H9 (cell line): Measurements from ENCODE around the gene TAP2. TPM values are rescaled to one million over a fixed set of nuclear protein-coding genes. Genes with fewer than 3 reads are reported as not detected.

Source experiments
- DNase-seq: peaks from one replicate; pipeline ENCODE4 v3.0.0-alpha.2; 2017
- H2AFZ ChIP-seq: one replicate; pipeline ENCODE4 v1.6.1; 2013; ENCODE audit warnings: mild to moderate bottlenecking, low read length, control low read depth, moderate library complexity
- H2AK5ac ChIP-seq: 2 replicates; pipeline ENCODE4 v1.6.1; 2013; ENCODE audit warnings: low read length, control low read depth, mixed read lengths; ENCODE audit not compliant: insufficient read length
- H2BK120ac ChIP-seq: one replicate; pipeline ENCODE4 v1.6.1; 2013; ENCODE audit warnings: low read depth, mild to moderate bottlenecking, low read length, control low read depth, inconsistent platforms; ENCODE audit not compliant: poor library complexity, severe bottlenecking
- H2BK12ac ChIP-seq: 2 replicates; pipeline ENCODE4 v1.6.1; 2013; ENCODE audit warnings: low read length, control low read depth, mixed read lengths, low read depth; ENCODE audit not compliant: insufficient read length
- H2BK15ac ChIP-seq: 2 replicates; pipeline ENCODE4 v1.6.1; 2013; ENCODE audit warnings: low read depth, low read length, control low read depth
- H2BK20ac ChIP-seq: one replicate; pipeline ENCODE4 v1.6.1; 2013; ENCODE audit warnings: low read depth, mild to moderate bottlenecking, low read length, control low read depth, inconsistent platforms; ENCODE audit not compliant: poor library complexity, severe bottlenecking
- H2BK5ac ChIP-seq: 2 replicates; pipeline ENCODE4 v1.6.1; 2013; ENCODE audit warnings: low read length, control low read depth, mixed read lengths; ENCODE audit not compliant: insufficient read length
- H3K14ac ChIP-seq: 2 replicates; pipeline ENCODE4 v1.6.1; 2013; ENCODE audit warnings: low read length, control low read depth; ENCODE audit not compliant: insufficient read depth
- H3K18ac ChIP-seq: 2 replicates; pipeline ENCODE4 v1.6.1; 2013; ENCODE audit warnings: low read depth, mild to moderate bottlenecking, mixed read lengths, low read length, control low read depth; ENCODE audit not compliant: insufficient read length
- H3K23ac ChIP-seq: 2 replicates; pipeline ENCODE4 v1.6.1; 2013; ENCODE audit warnings: low read length, control low read depth, mixed read lengths, low read depth; ENCODE audit not compliant: insufficient read length
- H3K23me2 ChIP-seq: 2 replicates; pipeline ENCODE4 v1.6.1; 2013; ENCODE audit warnings: low read depth, mild to moderate bottlenecking, mixed read lengths, low read length, control low read depth; ENCODE audit not compliant: insufficient read length, poor library complexity, severe bottlenecking
- H3K27ac ChIP-seq: 2 replicates; pipeline ENCODE4 v1.5.1; 2013; ENCODE audit warnings: low read length, control low read depth, mixed read lengths, low read depth; ENCODE audit not compliant: insufficient read length
- H3K27me3 ChIP-seq: 2 replicates; pipeline ENCODE4 v1.6.1; 2013; ENCODE audit warnings: low read length, control low read depth, inconsistent platforms; ENCODE audit not compliant: insufficient read depth
- H3K4ac ChIP-seq: 2 replicates; pipeline ENCODE4 v1.6.1; 2013; ENCODE audit warnings: low read depth, mild to moderate bottlenecking, control low read depth, inconsistent platforms, low read length, moderate library complexity
- H3K4me1 ChIP-seq: 2 replicates; pipeline ENCODE4 v1.6.1; 2013; ENCODE audit warnings: low read length, control low read depth, inconsistent platforms; ENCODE audit not compliant: insufficient read depth
- H3K4me2 ChIP-seq: 2 replicates; pipeline ENCODE4 v1.6.1; 2013; ENCODE audit warnings: low read length, control low read depth, mixed read lengths; ENCODE audit not compliant: insufficient read length, insufficient read depth
- H3K56ac ChIP-seq: 2 replicates; pipeline ENCODE4 v1.6.1; 2013; ENCODE audit warnings: low read depth, mild to moderate bottlenecking, mixed read lengths, low read length, control low read depth; ENCODE audit not compliant: insufficient read length
- H3K79me1 ChIP-seq: 2 replicates; pipeline ENCODE4 v1.6.1; 2013; ENCODE audit warnings: low read depth, mild to moderate bottlenecking, moderate library complexity, low read length, control low read depth, inconsistent platforms; ENCODE audit not compliant: insufficient read depth, poor library complexity, severe bottlenecking
- H3K79me2 ChIP-seq: 2 replicates; pipeline ENCODE4 v1.6.1; 2013; ENCODE audit warnings: low read length, control low read depth, inconsistent platforms; ENCODE audit not compliant: insufficient read depth
- H3K9ac ChIP-seq: 2 replicates; pipeline ENCODE4 v1.6.1; 2013; ENCODE audit warnings: low read length, control low read depth, mixed read lengths; ENCODE audit not compliant: insufficient read length; ENCODE audit errors: extremely low read depth
- H3K9me3 ChIP-seq: one replicate; pipeline ENCODE4 v1.6.1; 2013; ENCODE audit warnings: low read depth, low read length, inconsistent platforms; ENCODE audit not compliant: control insufficient read depth
- H3T11ph ChIP-seq: one replicate; pipeline ENCODE4 v1.6.1; 2013; ENCODE audit warnings: mild to moderate bottlenecking, low read length, control low read depth, inconsistent platforms
- H4K20me1 ChIP-seq: one replicate; pipeline ENCODE4 v1.6.1; 2013; ENCODE audit not compliant: control insufficient read depth, insufficient read length, insufficient read depth
- H4K5ac ChIP-seq: 2 replicates; pipeline ENCODE4 v1.6.1; 2013; ENCODE audit warnings: low read depth, mild to moderate bottlenecking, mixed read lengths, low read length, control low read depth; ENCODE audit not compliant: insufficient read length
- H4K8ac ChIP-seq: replicated peaks from 2 replicates; pipeline ENCODE4 v1.6.1; 2013; ENCODE audit warnings: low read length, control low read depth, mixed read lengths, low read depth; ENCODE audit not compliant: insufficient read length
- H4K91ac ChIP-seq: 2 replicates; pipeline ENCODE4 v1.6.1; 2013; ENCODE audit warnings: low read depth, mild to moderate bottlenecking, moderate library complexity, mixed read lengths, low read length, control low read depth; ENCODE audit not compliant: insufficient read length
- H3K27ac Mint-ChIP-seq, 3 experiments: 2 replicates in 2 of 3; 3 replicates in 1 of 3; pipeline ENCODE4 v1.8.0; 2020 to 2021; ENCODE audit warnings: mixed read lengths in 3 of 3, mild to moderate bottlenecking in 1 of 3, moderate library complexity in 1 of 3
- H3K27me3 Mint-ChIP-seq: 2 replicates; pipeline ENCODE4 v1.8.0; 2021; ENCODE audit warnings: low read depth, mild to moderate bottlenecking, moderate library complexity, mixed read lengths
- H3K36me3 Mint-ChIP-seq, 3 experiments: 2 replicates in 2 of 3; 3 replicates in 1 of 3; pipeline ENCODE4 v1.8.0; 2020 to 2021; ENCODE audit warnings: low read depth in 3 of 3, mixed read lengths in 3 of 3; ENCODE audit not compliant: insufficient read depth in 1 of 3
- H3K4me1 Mint-ChIP-seq, 2 experiments: 2 replicates each; pipeline ENCODE4 v1.8.0; 2020; ENCODE audit warnings: mixed read lengths in 2 of 2
- H3K4me3 Mint-ChIP-seq, 2 experiments: 2 replicates in 1 of 2; 3 replicates in 1 of 2; pipeline ENCODE4 v1.8.0; 2020 to 2021; ENCODE audit warnings: mild to moderate bottlenecking in 2 of 2, mixed read lengths in 2 of 2, moderate library complexity in 1 of 2
- H3K9me3 Mint-ChIP-seq, 2 experiments: 2 replicates in 1 of 2; 3 replicates in 1 of 2; pipeline ENCODE4 v1.8.0; 2020; ENCODE audit warnings: mild to moderate bottlenecking in 2 of 2, mixed read lengths in 2 of 2, moderate library complexity in 1 of 2
- CTCF ChIP-seq: fragments of 200-600 bp; sonication (generic); conservative IDR thresholded peaks from 3 replicates; pipeline ENCODE4 v1.8.0; 2021; ENCODE audit warnings: antibody characterized with exemption, mild to moderate bottlenecking
- WGBS: extraction: QIAGEN DNeasy Blood & Tissue Kit; methylation state at CpG from one replicate; pipeline ENCODE4 v1.1.7; 2013; ENCODE audit warnings: missing lambda C conversion rate, low lambda C conversion rate, mixed read lengths; ENCODE audit not compliant: insufficient read length; ENCODE audit errors: extremely low coverage; 5-methylcytosine and 5-hydroxymethylcytosine counted together
- total RNA-seq: library from RNA; stranded (reverse); gene quantifications from 2 replicates; pipeline ENCODE4 v1.2.1, GENCODE V29; 2021

TAP2 gene
- total RNA-seq, 1 experiment from 2014 or later = 16.3 TPM

- Mint-ChIP-seq H3K4me3 (no peak overlapping the region), H3K27ac (no peak overlapping the region), H3K27me3 (peaks cover 27% of the 10 kb centered on the region), H3K4me1 (peaks cover 5 to 10% of the 10 kb centered on the region in 2 experiments), H3K36me3 (peaks cover under 1 to 25% (median 10%) of the 10 kb centered on the region in 3 experiments; a peak in 6 of 7 replicates), H3K9me3 (no peaks in the 10 kb centered on the region)
- Histone ChIP-seq H2BK20ac (no peak overlapping the region), H3K14ac (no peak overlapping the region), H3K9me3 (no peaks in the 10 kb centered on the region), H3T11ph (no peak overlapping the region), H4K5ac (no peak overlapping the region), H4K20me1 (no peaks in the 10 kb centered on the region), H3K56ac (no peak overlapping the region), H2BK12ac (no peak overlapping the region), H2AFZ (no peak overlapping the region), H3K79me2 (no peaks in the 10 kb centered on the region), H3K18ac (no peak overlapping the region), H3K79me1 (no peaks in the 10 kb centered on the region), H3K4me2 (no peak overlapping the region), H4K8ac (no peak overlapping the region), H3K27ac (no peak overlapping the region), H4K91ac (no peak overlapping the region), H2BK15ac (no peak overlapping the region), H3K4me1 (peaks cover 4% of the 10 kb centered on the region; the same call in 1 of the 2 replicates), H3K23ac (no peak overlapping the region), H3K27me3 (no peaks in the 10 kb centered on the region), H2BK5ac (no peak overlapping the region), H3K23me2 (peaks cover 16% of the 10 kb centered on the region), H3K4ac (no peak overlapping the region), H2BK120ac (no peak overlapping the region), H2AK5ac (no peak overlapping the region), H3K9ac (no peak overlapping the region)
- TF ChIP-seq CTCF = no peak
- DNase-seq = no peak
- WGBS = no CpG with 5 or more reads among the region's 15 CpGs
These were observed 817 bp upstream of the TAP2 start for GRCh38 chr6:32839356-32839755.
